Measurements from ENCODE around the gene A1BG.

- TF ChIP-seq POLR2A (IDR thresholded peaks at IDR 0.05): no peak
- no peak for TF ChIP-seq CTCF (IDR thresholded peaks at IDR 0.05)
These were observed 17.7 kb downstream of the A1BG start for GRCh38 chr19:58335630-58336029.
